Neuronal stem cell (in vitro differentiated cells): Measurements from ENCODE around the gene SEMA6A.

Source experiments
- DNase-seq: peaks from one replicate; pipeline ENCODE4 v3.0.0-alpha.2; 2013; ENCODE audit warnings: low spot score
- H2AFZ ChIP-seq: one replicate; pipeline ENCODE4 v1.6.1; 2013; ENCODE audit warnings: mild to moderate bottlenecking, low read length, inconsistent platforms
- H2AK5ac ChIP-seq: 2 replicates; pipeline ENCODE4 v1.6.1; 2013; ENCODE audit warnings: low read depth, mild to moderate bottlenecking, inconsistent platforms, low read length, moderate library complexity, mixed read lengths
- H2BK120ac ChIP-seq: 2 replicates; pipeline ENCODE4 v1.6.1; 2013; ENCODE audit warnings: low read depth, mild to moderate bottlenecking, inconsistent platforms, low read length, moderate library complexity, mixed read lengths
- H2BK12ac ChIP-seq: one replicate; pipeline ENCODE4 v1.6.1; 2013; ENCODE audit warnings: low read length, inconsistent platforms
- H2BK15ac ChIP-seq: 2 replicates; pipeline ENCODE4 v1.6.1; 2013; ENCODE audit warnings: mild to moderate bottlenecking, low read length, inconsistent platforms, mixed read lengths
- H2BK5ac ChIP-seq: one replicate; pipeline ENCODE4 v1.6.1; 2013; ENCODE audit warnings: inconsistent platforms, mild to moderate bottlenecking, low read length, moderate library complexity
- H3K14ac ChIP-seq: one replicate; pipeline ENCODE4 v1.6.1; 2013; ENCODE audit warnings: low read length, inconsistent platforms
- H3K18ac ChIP-seq: 2 replicates; pipeline ENCODE4 v1.6.1; 2013; ENCODE audit warnings: low read length, inconsistent platforms
- H3K23ac ChIP-seq: 2 replicates; pipeline ENCODE4 v1.6.1; 2013; ENCODE audit warnings: low read depth, mild to moderate bottlenecking, mixed read lengths, low read length, inconsistent platforms; ENCODE audit not compliant: poor library complexity
- H3K27ac ChIP-seq: replicated peaks from 3 replicates; pipeline ENCODE4 v1.5.1; 2013; ENCODE audit warnings: low read length, inconsistent platforms
- H3K27me3 ChIP-seq, 3 experiments: 2 replicates each; pipeline ENCODE4 v1.6.1; 2013; ENCODE audit warnings: low read length in 3 of 3, mild to moderate bottlenecking in 2 of 3, inconsistent platforms in 1 of 3, low read depth in 1 of 3, mixed read lengths in 1 of 3, moderate library complexity in 1 of 3; ENCODE audit not compliant: control insufficient read depth in 3 of 3, insufficient read depth in 3 of 3
- H3K36me3 ChIP-seq, 2 donors: replicated peaks in 1 of 2; 2 replicates each; pipeline ENCODE4 v1.6.1; 2013; ENCODE audit warnings: low read length in 2 of 2; ENCODE audit not compliant: control insufficient read depth in 2 of 2, insufficient read depth in 2 of 2
- H3K4ac ChIP-seq: 2 replicates; pipeline ENCODE4 v1.6.1; 2013; ENCODE audit warnings: inconsistent platforms, mild to moderate bottlenecking, low read length, moderate library complexity
- H3K4me1 ChIP-seq, 2 donors: 1 replicate in 1 of 2; 2 replicates in 1 of 2; pipeline ENCODE4 v1.6.1; 2013; ENCODE audit warnings: low read length in 2 of 2, low read depth in 1 of 2; ENCODE audit not compliant: control insufficient read depth in 2 of 2, insufficient read depth in 1 of 2
- H3K4me2 ChIP-seq: one replicate; pipeline ENCODE4 v1.6.1; 2013; ENCODE audit warnings: mild to moderate bottlenecking, low read length, inconsistent platforms; ENCODE audit not compliant: insufficient read depth, poor library complexity, severe bottlenecking
- H3K4me3 ChIP-seq, 2 donors: 2 replicates each; pipeline ENCODE4 v1.5.1; 2013; ENCODE audit warnings: low read length in 2 of 2, mild to moderate bottlenecking in 2 of 2, inconsistent platforms in 1 of 2, moderate library complexity in 1 of 2
- H3K79me1 ChIP-seq: one replicate; pipeline ENCODE4 v1.6.1; 2013; ENCODE audit warnings: low read depth, mild to moderate bottlenecking, inconsistent platforms, low read length, moderate library complexity
- H3K9ac ChIP-seq: one replicate; pipeline ENCODE4 v1.6.1; 2013; ENCODE audit warnings: mild to moderate bottlenecking, low read depth, low read length, inconsistent platforms; ENCODE audit not compliant: poor library complexity
- H3K9me3 ChIP-seq, 2 donors: replicated peaks in 1 of 2; 2 replicates each; pipeline versions ENCODE3 to v1.6.1; 2013; ENCODE audit warnings: low read length in 2 of 2, mild to moderate bottlenecking in 2 of 2, inconsistent platforms in 1 of 2, low read depth in 1 of 2, mixed read lengths in 1 of 2, moderate library complexity in 1 of 2; ENCODE audit not compliant: control insufficient read depth in 2 of 2, insufficient read depth in 1 of 2
- H4K8ac ChIP-seq: one replicate; pipeline ENCODE4 v1.6.1; 2013; ENCODE audit warnings: low read depth, mild to moderate bottlenecking, inconsistent platforms, low read length, moderate library complexity
- H4K91ac ChIP-seq: one replicate; pipeline ENCODE4 v1.6.1; 2013; ENCODE audit warnings: low read length, low read depth, mild to moderate bottlenecking, inconsistent platforms; ENCODE audit not compliant: poor library complexity
- WGBS, 2 donors: extraction: QIAGEN DNeasy Blood & Tissue Kit; methylation state at CpG; one replicate each; pipeline ENCODE4 v1.1.7; 2013; ENCODE audit warnings: missing lambda C conversion rate in 2 of 2, mixed read lengths in 1 of 2; ENCODE audit not compliant: insufficient read length in 2 of 2, insufficient replicate concordance in 1 of 2; ENCODE audit errors: extremely low coverage in 2 of 2; 5-methylcytosine and 5-hydroxymethylcytosine counted together

SEMA6A gene

GRCh38 chr5:116532762-116533525 is 41.7 kb downstream of the SEMA6A start:
- H2AFZ ChIP-seq, result no peak overlapping the region
- no peak overlapping the region for H3K4ac ChIP-seq
- DNase-seq, result no peak
- H3K14ac ChIP-seq, result no peak overlapping the region
- no peak overlapping the region for H2AK5ac ChIP-seq
- H2BK120ac ChIP-seq, result no peak overlapping the region
- H3K9me3 ChIP-seq, result no peaks in the 10 kb centered on the region
- no peaks in the 10 kb centered on the region for H3K79me1 ChIP-seq
- H3K27ac ChIP-seq, result no peak overlapping the region
- H3K18ac ChIP-seq, result no peak overlapping the region
- H3K4me1 ChIP-seq, result peaks cover 12 to 31% of the 10 kb centered on the region in 2 donors
- no peak overlapping the region for H2BK5ac ChIP-seq
- H3K27me3 ChIP-seq, result no peaks in the 10 kb centered on the region
- H2BK12ac ChIP-seq, result no peak overlapping the region
- no peak overlapping the region for H3K4me2 ChIP-seq
- no peak overlapping the region for H4K8ac ChIP-seq
- WGBS, 2 donors, result no CpG with 5 or more reads among the region's 3 CpGs
- H2BK15ac ChIP-seq, result no peak overlapping the region
- no peak overlapping the region for H3K23ac ChIP-seq
- H3K9ac ChIP-seq, result no peak overlapping the region
- H3K36me3 ChIP-seq, result no peaks in the 10 kb centered on the region
- no peak overlapping the region for H4K91ac ChIP-seq
- H3K4me3 ChIP-seq, result no peak overlapping the region

- H2AFZ ChIP-seq, result no peak overlapping the region
- no peaks in the 10 kb centered on the region for H3K36me3 ChIP-seq
- H3K9me3 ChIP-seq, result no peaks in the 10 kb centered on the region
- H3K79me1 ChIP-seq, result no peaks in the 10 kb centered on the region
- H3K4ac ChIP-seq, result no peak overlapping the region
- H2AK5ac ChIP-seq, result no peak overlapping the region
- H2BK5ac ChIP-seq, result no peak overlapping the region
- H3K18ac ChIP-seq, result no peak overlapping the region
- no peak overlapping the region for H4K91ac ChIP-seq
- WGBS, 2 donors, result no CpG with 5 or more reads among the region's 1 CpG
- no peak overlapping the region for H3K27ac ChIP-seq
- no peak overlapping the region for H3K4me2 ChIP-seq
- H3K23ac ChIP-seq, result no peak overlapping the region
- no peaks in the 10 kb centered on the region for H3K27me3 ChIP-seq
- H3K4me3 ChIP-seq, result no peak overlapping the region
- no peak overlapping the region for H4K8ac ChIP-seq
- no peak for DNase-seq
- no peak overlapping the region for H2BK15ac ChIP-seq
- H3K4me1 ChIP-seq, result peaks cover 7 to 26% of the 10 kb centered on the region in 2 donors
- H3K9ac ChIP-seq, result no peak overlapping the region
- H2BK120ac ChIP-seq, result no peak overlapping the region
- H3K14ac ChIP-seq, result no peak overlapping the region
- no peak overlapping the region for H2BK12ac ChIP-seq
These were observed 43.0 kb downstream of the SEMA6A start for GRCh38 chr5:116531635-116532034.

GRCh38 chr5:116531117-116531516 is 43.5 kb downstream of the SEMA6A start:
- H3K23ac ChIP-seq, result no peak overlapping the region
- no peak overlapping the region for H3K4ac ChIP-seq
- H4K8ac ChIP-seq, result no peak overlapping the region
- H3K18ac ChIP-seq, result no peak overlapping the region
- no peaks in the 10 kb centered on the region for H3K36me3 ChIP-seq
- no peak overlapping the region for H3K14ac ChIP-seq
- no peak overlapping the region for H2BK5ac ChIP-seq
- DNase-seq, result no peak
- H2AFZ ChIP-seq, result no peak overlapping the region
- no peak overlapping the region for H2BK120ac ChIP-seq
- no peak overlapping the region for H2BK12ac ChIP-seq
- H3K27me3 ChIP-seq, result no peaks in the 10 kb centered on the region
- no peak overlapping the region for H3K4me2 ChIP-seq
- no CpG with 5 or more reads among the region's 5 CpGs for WGBS, 2 donors
- H3K9ac ChIP-seq, result no peak overlapping the region
- H2BK15ac ChIP-seq, result no peak overlapping the region
- peaks cover 3 to 22% of the 10 kb centered on the region in 2 donors for H3K4me1 ChIP-seq
- no peak overlapping the region for H3K27ac ChIP-seq
- H3K79me1 ChIP-seq, result no peaks in the 10 kb centered on the region
- H2AK5ac ChIP-seq, result no peak overlapping the region
- no peaks in the 10 kb centered on the region for H3K9me3 ChIP-seq
- no peak overlapping the region for H3K4me3 ChIP-seq
- no peak overlapping the region for H4K91ac ChIP-seq

GRCh38 chr5:116530276-116530675 is 44.3 kb downstream of the SEMA6A start:
- Histone ChIP-seq H3K23ac (no peak overlapping the region), H3K4me1 (peaks cover 3 to 23% of the 10 kb centered on the region in 2 donors), H2AFZ (no peak overlapping the region), H3K4me3 (no peak overlapping the region), H3K27ac (no peak overlapping the region), H2BK120ac (no peak overlapping the region), H3K18ac (no peak overlapping the region), H4K8ac (no peak overlapping the region), H2BK15ac (no peak overlapping the region), H3K27me3 (no peaks in the 10 kb centered on the region), H2AK5ac (no peak overlapping the region), H3K9ac (no peak overlapping the region), H3K36me3 (no peaks in the 10 kb centered on the region), H3K14ac (no peak overlapping the region), H3K9me3 (no peaks in the 10 kb centered on the region), H3K4me2 (no peak overlapping the region), H3K79me1 (no peaks in the 10 kb centered on the region), H3K4ac (no peak overlapping the region), H4K91ac (no peak overlapping the region), H2BK12ac (no peak overlapping the region), H2BK5ac (no peak overlapping the region)
- no peak for DNase-seq
- WGBS, 2 donors, result no CpG with 5 or more reads among the region's 4 CpGs
